K562 (cell line): ENCODE data around the gene EMID1.
A peak's percentile ranks its signal among the peaks of the same experiment; 100 is the strongest.

Source experiments
- ATF2 ChIP-seq: sonication (generic); formaldehyde crosslinking; IDR thresholded peaks from 2 replicates; pipeline ENCODE4 v1.8.1; 2022; ENCODE audit warnings: missing genetic modification reagents
- FOSL1 ChIP-seq: fragments of 200-800 bp; sonication (Bioruptor generic); conservative IDR thresholded peaks from 2 replicates; pipeline ENCODE4 v1.6.1; 2016; ENCODE audit warnings: missing genetic modification characterization, missing compliant biosample characterization
- RNF2 ChIP-seq: sonication (generic); IDR thresholded peaks from 2 replicates; pipeline ENCODE4 v1.6.1; 2016
- TBP ChIP-seq: optimal IDR thresholded peaks from 2 replicates; pipeline ENCODE3; 2011; ENCODE audit warnings: low read depth, low read length, improper control_type of control experiment
- XRCC5 ChIP-seq: fragments of 200-400 bp; formaldehyde crosslinking; IDR thresholded peaks from 2 replicates; pipeline ENCODE4 v1.6.1; 2017; ENCODE audit warnings: low read depth, mild to moderate bottlenecking, low read length
- ZBTB7A ChIP-seq: IDR thresholded peaks from 2 replicates; pipeline ENCODE4 v1.6.1; 2011; ENCODE audit warnings: low read depth, mild to moderate bottlenecking, low read length, moderate library complexity, borderline replicate concordance; ENCODE audit not compliant: control insufficient read depth
- TF ChIP-seq, protein P1 (sequence below), 3 experiments: IDR thresholded peaks in 2 of 3; conservative IDR thresholded peaks in 1 of 3; 2 replicates each; pipeline ENCODE4 v1.5.1; 2011 to 2012; ENCODE audit warnings: low read length in 3 of 3, mild to moderate bottlenecking in 3 of 3, control low read depth in 2 of 3, improper control_type of control experiment in 1 of 3, inconsistent platforms in 1 of 3, low read depth in 1 of 3, mixed read lengths in 1 of 3, moderate library complexity in 1 of 3; ENCODE audit not compliant: insufficient read depth in 2 of 3

- TF ChIP-seq RNF2 (no peak), ATF2 (CRISPR knock-in tag) (no peak), TBP (no peak), ZBTB7A (no peak), XRCC5 (no peak), FOSL1 (tag) (no peak)
- TF ChIP-seq, protein P1, sequence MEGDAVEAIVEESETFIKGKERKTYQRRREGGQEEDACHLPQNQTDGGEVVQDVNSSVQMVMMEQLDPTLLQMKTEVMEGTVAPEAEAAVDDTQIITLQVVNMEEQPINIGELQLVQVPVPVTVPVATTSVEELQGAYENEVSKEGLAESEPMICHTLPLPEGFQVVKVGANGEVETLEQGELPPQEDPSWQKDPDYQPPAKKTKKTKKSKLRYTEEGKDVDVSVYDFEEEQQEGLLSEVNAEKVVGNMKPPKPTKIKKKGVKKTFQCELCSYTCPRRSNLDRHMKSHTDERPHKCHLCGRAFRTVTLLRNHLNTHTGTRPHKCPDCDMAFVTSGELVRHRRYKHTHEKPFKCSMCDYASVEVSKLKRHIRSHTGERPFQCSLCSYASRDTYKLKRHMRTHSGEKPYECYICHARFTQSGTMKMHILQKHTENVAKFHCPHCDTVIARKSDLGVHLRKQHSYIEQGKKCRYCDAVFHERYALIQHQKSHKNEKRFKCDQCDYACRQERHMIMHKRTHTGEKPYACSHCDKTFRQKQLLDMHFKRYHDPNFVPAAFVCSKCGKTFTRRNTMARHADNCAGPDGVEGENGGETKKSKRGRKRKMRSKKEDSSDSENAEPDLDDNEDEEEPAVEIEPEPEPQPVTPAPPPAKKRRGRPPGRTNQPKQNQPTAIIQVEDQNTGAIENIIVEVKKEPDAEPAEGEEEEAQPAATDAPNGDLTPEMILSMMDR (IDR thresholded peaks at IDR 0.05 in 2 of 3, conservative IDR thresholded peaks at IDR 0.05 in 1 of 3; ENCODE audit: insufficient read depth in 2 of 3, low read depth in 1 of 3, low read length in 3 of 3) = peak; percentile 45 to 56 (median 53); a peak in 5 of 6 replicates
Observed at GRCh38 chr22:29156507-29156906, 49.2 kb upstream of the EMID1 start.
